ENCODE data around the gene OR10J5. TPM values are rescaled to one million over a fixed set of nuclear protein-coding genes. Genes with fewer than 3 reads are reported as not detected.
"Not testable (repeated sequence)": the region's sequence is repeated elsewhere in the genome, so short reads cannot be mapped to it uniquely, and the experiment has no call there.

OR10J5 gene
- total and polyA plus RNA-seq, 7 donors: not detected

GRCh38 chr1:159554261-159554660 is 18.5 kb upstream of the OR10J5 start:
- no peaks in the 10 kb centered on the region for H3K27me3 ChIP-seq
- no peaks in the 10 kb centered on the region for H3K9me3 ChIP-seq
- no peak overlapping the region for H3K27ac ChIP-seq
- H3K36me3 ChIP-seq: no peaks in the 10 kb centered on the region
- no peaks in the 10 kb centered on the region for H3K4me1 ChIP-seq
- H3K4me3 ChIP-seq: no peak overlapping the region
- intact Hi-C loops (cut with DNase I): no loop called here
- WGBS, 2 donors: 39 to 55% methylated on average over 3 of the region's 3 CpGs
- TF ChIP-seq EP300 (IDR thresholded peaks at IDR 0.05) (no peak), POLR2A (IDR thresholded peaks at IDR 0.05) (no peak), CTCF (IDR thresholded peaks at IDR 0.05) (no peak), POLR2AphosphoS5 (IDR thresholded peaks at IDR 0.05) (no peak)
- DNase-seq: no peak

GRCh38 chr1:159548126-159548525 is 12.3 kb upstream of the OR10J5 start:
- Histone ChIP-seq H3K4me1 (no peaks in the 10 kb centered on the region), H3K4me3 (no peak overlapping the region), H3K9me3 (no peaks in the 10 kb centered on the region), H3K27ac (no peak overlapping the region), H3K36me3 (no peaks in the 10 kb centered on the region), H3K27me3 (no peaks in the 10 kb centered on the region)
- intact Hi-C loops (cut with DNase I): no loop called here
- DNase-seq: no peak
- WGBS, 2 donors: 39 to 70% methylated on average over 2 of the region's 2 CpGs
- TF ChIP-seq CTCF (IDR thresholded peaks at IDR 0.05): no peak
- no peak for TF ChIP-seq POLR2AphosphoS5 (IDR thresholded peaks at IDR 0.05)
- TF ChIP-seq EP300 (IDR thresholded peaks at IDR 0.05): no peak
- TF ChIP-seq POLR2A (IDR thresholded peaks at IDR 0.05): no peak

GRCh38 chr1:159532922-159533321 is 2.9 kb downstream of the OR10J5 start:
- no peak for DNase-seq
- Histone ChIP-seq H3K27ac (no peak overlapping the region), H3K27me3 (no peaks in the 10 kb centered on the region), H3K4me1 (no peaks in the 10 kb centered on the region), H3K36me3 (no peaks in the 10 kb centered on the region), H3K9me3 (peaks cover 0 to 5% (median 0%) of the 10 kb centered on the region in 4 donors), H3K4me3 (no peak overlapping the region)
- TF ChIP-seq CTCF (IDR thresholded peaks at IDR 0.05) (no peak), POLR2AphosphoS5 (IDR thresholded peaks at IDR 0.05) (no peak), EP300 (IDR thresholded peaks at IDR 0.05) (no peak), POLR2A (IDR thresholded peaks at IDR 0.05) (no peak)
- intact Hi-C loops (cut with DNase I): no loop called here

- H3K27me3 ChIP-seq; intact Hi-C loops (cut with DNase I); H3K36me3 ChIP-seq; H3K27ac ChIP-seq; DNase-seq; H3K4me3 ChIP-seq; H3K4me1 ChIP-seq; H3K9me3 ChIP-seq: not testable (repeated sequence)
- 61 to 64% methylated on average over 2 of the region's 2 CpGs for WGBS, 2 donors
Measured at GRCh38 chr1:159524792-159525191, 11.0 kb downstream of the OR10J5 start.

- Histone ChIP-seq H3K27ac (no peak overlapping the region), H3K9me3 (peaks cover 0 to 6% (median 0%) of the 10 kb centered on the region in 4 donors), H3K4me3 (no peak overlapping the region), H3K27me3 (no peaks in the 10 kb centered on the region), H3K4me1 (no peaks in the 10 kb centered on the region), H3K36me3 (no peaks in the 10 kb centered on the region)
- intact Hi-C loops (cut with DNase I): no loop called here
- DNase-seq: no peak
- no peak for TF ChIP-seq POLR2AphosphoS5 (IDR thresholded peaks at IDR 0.05)
- TF ChIP-seq CTCF (IDR thresholded peaks at IDR 0.05): no peak
- TF ChIP-seq EP300 (IDR thresholded peaks at IDR 0.05): no peak
- TF ChIP-seq POLR2A (IDR thresholded peaks at IDR 0.05): no peak
- WGBS, 2 donors: 43 to 65% methylated on average over 2 of the region's 2 CpGs
Measured at GRCh38 chr1:159510229-159510541, 25.6 kb downstream of the OR10J5 start.
